GM12892 (cell line): Measurements from ENCODE around the gene LVRN.
A peak's percentile ranks its signal among the peaks of the same experiment; 100 is the strongest.

Experiments
- DNase-seq: peaks from one replicate; pipeline ENCODE4 v3.0.0; 2011; ENCODE audit not compliant: insufficient read length
- FAIRE-seq: peaks from 2 replicates; lab custom pipeline; 2011; peaks lifted over from hg19 to GRCh38; lab: Jason Lieb, UNC
- POLR2A ChIP-seq: IDR thresholded peaks from 2 replicates; pipeline ENCODE4 v1.6.1; 2011; ENCODE audit warnings: low read depth, low read length, control low read depth
- POLR2AphosphoS5 ChIP-seq: IDR thresholded peaks from 2 replicates; pipeline ENCODE4 v1.6.1; 2011; ENCODE audit warnings: low read depth, low read length, control low read depth
- TAF1 ChIP-seq: IDR thresholded peaks from 2 replicates; pipeline ENCODE4 v1.6.1; 2011; ENCODE audit warnings: low read depth, mild to moderate bottlenecking, control low read depth, low read length, borderline replicate concordance

LVRN gene

DNA sequence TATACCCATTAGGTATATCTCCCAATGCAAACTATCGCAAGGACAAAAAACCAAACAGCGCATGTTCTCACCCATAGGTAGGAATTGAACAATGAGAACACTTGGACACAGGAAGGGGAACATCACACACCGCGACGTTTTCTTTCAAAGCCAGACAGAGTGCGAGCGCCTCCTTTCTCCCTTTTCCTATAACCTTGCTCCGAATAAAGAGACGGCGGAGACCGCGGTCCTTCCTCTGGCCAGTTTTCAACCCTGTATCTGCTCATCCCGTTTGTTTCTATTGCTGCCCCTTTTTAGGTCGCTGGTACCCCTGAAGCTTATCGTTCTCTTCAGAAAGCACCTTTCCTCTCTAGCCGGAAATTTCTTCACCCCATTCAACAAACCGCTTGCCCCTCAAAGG, 1.3 kb downstream of the LVRN start:
- TF ChIP-seq POLR2A (no peak), TAF1 (no peak), POLR2AphosphoS5 (no peak)
- FAIRE-seq (no peak), DNase-seq (no peak)

GRCh38 chr5:115968770-115969169, 6.5 kb downstream of the LVRN start:
- no peak for TF ChIP-seq POLR2AphosphoS5
- TF ChIP-seq TAF1 = no peak
- TF ChIP-seq POLR2A = no peak
- no peak for DNase-seq
- FAIRE-seq = no peak

DNA sequence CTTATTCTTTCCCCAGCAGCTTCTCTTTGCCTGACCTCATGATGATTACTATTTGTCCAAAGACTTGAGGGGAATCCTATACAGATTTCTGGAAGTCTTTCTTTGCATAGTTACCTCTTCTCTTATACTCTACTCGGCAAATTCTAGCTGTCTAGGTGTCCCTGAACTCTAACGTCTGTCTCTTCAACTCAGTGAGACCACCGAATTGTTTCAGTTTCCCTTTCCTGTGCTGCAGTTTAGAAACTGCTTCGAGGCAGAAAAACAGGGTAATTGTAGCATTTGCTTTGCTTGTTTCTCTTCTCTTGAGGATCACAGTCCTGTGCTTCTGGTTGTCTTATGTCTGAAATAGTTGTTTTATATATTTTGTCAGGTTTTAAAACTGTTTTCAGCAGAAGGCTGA, 14.8 kb downstream of the LVRN start:
- FAIRE-seq (peak; percentile 79), DNase-seq (no peak)
- no peak for TF ChIP-seq POLR2AphosphoS5
- TF ChIP-seq POLR2A = no peak
- TF ChIP-seq TAF1 = no peak

- no peak for DNase-seq
- FAIRE-seq = peak; percentile 30
Observed at GRCh38 chr5:115977988-115978387, 15.7 kb downstream of the LVRN start.

DNA sequence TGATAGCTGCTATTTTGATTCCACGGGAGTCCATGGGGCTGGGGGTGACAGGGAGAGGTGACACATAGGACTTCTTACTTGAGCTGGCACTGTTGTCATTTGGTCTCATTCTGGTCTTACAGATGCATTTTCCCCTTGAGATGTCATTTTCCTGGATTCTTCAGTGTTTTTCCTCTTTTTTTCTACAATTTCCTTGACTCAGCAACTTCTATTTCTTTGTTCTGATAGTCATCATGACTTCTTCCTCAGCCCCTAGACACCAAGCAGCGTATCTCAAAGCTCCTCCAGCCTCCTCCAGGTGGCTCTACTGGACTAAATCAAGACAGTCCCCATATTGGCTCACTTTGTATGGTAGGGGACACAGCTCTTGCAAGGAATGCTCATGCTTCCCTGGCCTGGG, 16.5 kb downstream of the LVRN start:
- FAIRE-seq (peak; percentile 38), DNase-seq (no peak)
- TF ChIP-seq TAF1 = no peak

More at GRCh38 chr5:115977988-115978387, 15.7 kb downstream of the LVRN start:
- TF ChIP-seq POLR2AphosphoS5 = no peak
- TF ChIP-seq POLR2A = no peak
- no peak for TF ChIP-seq TAF1

DNA sequence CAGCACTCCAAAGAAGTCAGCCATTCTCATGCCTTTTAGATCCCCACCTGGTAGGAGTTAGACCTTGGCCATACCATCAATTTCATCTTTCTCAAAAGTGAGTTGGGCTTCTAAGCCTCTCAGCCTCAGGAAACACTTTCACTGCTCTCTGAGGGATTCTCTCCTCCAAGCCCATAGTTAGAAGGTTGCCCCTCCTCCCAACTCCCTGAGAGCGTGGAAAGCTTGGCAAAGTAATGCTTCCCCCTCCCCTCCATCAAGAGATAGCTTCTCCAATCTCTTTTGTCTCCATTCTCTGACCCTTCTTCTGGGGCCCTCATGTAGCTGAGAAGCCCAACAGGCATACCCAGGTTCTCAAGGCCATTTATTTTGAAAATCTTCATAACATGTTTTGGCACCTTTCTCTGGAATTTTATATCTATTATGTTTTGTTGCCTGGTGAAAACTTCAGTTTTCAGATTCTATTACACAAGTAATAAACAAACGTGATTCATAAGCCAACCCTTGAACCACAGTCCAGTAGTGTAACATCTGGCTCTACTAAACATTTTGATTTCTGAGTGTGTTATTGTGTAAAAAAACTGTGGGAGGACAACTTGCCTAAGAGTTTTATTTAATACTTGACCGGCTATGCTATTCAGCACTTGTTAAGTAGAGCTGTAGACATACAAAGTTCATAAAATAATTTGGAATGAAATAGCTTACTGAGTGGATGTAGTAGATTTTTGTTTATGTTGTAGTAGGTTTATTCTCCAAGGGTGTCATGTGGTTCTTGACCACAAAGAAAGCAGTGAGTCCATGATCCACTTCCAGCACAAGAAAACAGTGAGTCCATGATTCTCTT, 17.1 kb downstream of the LVRN start:
- no peak for DNase-seq
- peak; percentile 72 for FAIRE-seq
- TF ChIP-seq TAF1 (no peak), POLR2A (no peak), POLR2AphosphoS5 (no peak)

DNA sequence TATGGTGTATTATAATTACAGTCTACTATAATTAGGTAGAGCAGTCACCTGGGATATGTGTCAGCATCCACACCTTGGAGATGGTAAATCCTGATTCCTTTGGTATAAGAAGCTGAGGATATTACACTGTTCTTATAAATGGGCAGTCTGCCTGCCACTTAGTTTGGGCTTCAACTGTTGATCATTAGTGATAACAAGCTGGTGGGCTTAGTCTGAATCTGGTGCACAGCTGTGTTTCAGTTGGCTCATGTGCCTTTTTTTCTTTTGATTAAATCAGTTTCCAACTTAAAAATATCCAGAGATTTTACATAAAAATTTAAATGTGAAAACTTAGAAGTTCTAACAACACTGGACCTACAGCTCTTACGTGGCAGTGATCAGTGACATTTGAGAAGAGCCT, 21.2 kb downstream of the LVRN start:
- DNase-seq (no peak), FAIRE-seq (no peak)
- no peak for TF ChIP-seq TAF1
- no peak for TF ChIP-seq POLR2AphosphoS5
- no peak for TF ChIP-seq POLR2A

DNA sequence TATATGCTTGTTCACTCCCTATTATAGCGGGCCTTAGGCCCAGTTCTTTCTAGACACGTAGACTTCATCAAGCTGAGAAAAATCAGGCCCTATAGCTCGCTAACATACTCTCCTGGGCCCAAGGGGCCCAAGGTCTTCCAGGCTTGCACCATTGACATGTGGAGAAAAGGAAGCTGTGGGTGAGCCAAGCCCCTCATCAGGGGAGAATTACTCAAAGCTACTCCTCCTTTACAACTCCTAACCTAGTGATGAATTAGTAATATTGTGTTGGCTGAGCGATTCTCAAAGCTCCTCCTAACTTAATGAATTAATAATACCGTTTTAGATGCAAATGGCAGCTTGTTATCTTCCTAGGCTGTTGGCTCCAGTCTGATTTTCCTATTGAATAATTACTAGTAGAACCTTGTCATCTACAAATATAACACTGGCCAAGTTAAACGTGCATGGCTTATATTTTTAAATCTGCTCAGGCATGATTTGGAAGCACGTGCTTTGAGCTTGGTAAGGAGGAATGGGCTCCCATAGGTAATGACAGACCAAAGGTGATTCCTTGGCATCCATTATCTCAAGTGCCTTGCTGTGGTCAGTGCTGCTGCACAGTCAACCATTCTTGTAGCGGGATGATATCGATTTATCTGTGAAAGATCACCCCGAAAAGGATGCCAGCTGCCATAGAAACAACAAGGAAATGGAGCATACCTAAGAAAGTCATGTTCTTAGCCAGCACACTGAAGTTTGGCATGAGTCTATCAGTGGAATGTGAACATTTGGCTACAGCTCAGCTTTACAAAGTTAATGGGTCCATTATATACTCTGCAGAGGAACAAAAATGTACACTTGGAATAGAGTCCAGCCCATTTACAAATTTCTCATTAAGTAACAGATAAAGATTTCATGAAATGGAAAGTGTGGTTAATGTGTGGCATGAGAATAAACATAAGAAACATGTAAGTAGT, 23.8 kb downstream of the LVRN start:
- FAIRE-seq (no peak), DNase-seq (no peak)
- TF ChIP-seq TAF1 (no peak), POLR2AphosphoS5 (no peak), POLR2A (no peak)

GRCh38 chr5:115988002-115988401, 25.7 kb downstream of the LVRN start:
- DNase-seq (no peak), FAIRE-seq (no peak)
- TF ChIP-seq POLR2AphosphoS5 = no peak
- TF ChIP-seq TAF1 = no peak
- no peak for TF ChIP-seq POLR2A

DNA sequence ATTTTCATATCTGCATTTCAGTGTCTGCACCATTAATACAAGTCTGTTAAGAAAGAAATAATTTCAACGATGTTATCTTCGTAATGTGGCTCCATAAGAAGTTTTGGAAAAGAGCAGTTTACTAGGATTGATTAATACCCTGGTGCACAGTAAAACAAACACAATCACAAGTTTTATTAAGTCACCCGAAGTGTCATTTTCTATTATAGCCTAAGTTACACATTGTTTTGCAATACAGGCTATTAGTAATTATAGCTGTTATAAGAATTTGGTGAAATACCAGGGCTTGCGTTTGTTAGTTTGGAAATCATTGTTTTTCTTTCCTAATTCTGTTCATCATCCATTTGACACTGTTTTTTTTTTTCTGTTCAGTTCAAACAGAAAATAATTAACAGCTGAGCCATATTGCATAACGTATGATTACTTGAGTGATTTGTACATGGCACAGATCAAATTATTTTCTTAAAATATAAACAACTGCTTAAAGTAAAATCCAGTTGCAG, 30.6 kb downstream of the LVRN start:
- TF ChIP-seq POLR2A (no peak), POLR2AphosphoS5 (no peak), TAF1 (no peak)
- FAIRE-seq = no peak
- DNase-seq = no peak

DNA sequence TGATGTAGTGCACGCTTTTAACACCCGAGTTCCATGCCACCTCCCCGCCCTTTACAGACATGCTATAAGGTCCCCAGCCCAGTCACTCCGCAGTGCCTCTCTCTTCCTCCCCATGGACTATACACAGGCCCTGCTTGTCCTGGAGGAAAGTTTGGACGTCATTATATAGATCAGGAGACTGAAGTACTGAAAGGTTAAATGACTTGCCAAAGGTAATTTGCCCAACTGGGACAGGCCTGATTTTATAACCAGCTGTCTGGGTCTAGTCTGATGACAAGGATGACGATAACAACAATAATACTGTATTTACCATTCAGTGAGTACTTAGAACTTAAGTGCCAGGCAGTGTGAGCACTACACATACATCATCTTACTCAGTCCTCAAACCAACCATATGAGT, 33.1 kb downstream of the LVRN start:
- no peak for FAIRE-seq
- no peak for DNase-seq

More for the DNA sequence above, 33.1 kb downstream of the LVRN start:
- no peak for TF ChIP-seq POLR2AphosphoS5
- TF ChIP-seq POLR2A = no peak
- TF ChIP-seq TAF1 = no peak
